ENCODE measurements around the gene STK24. TPM values are rescaled to one million over a fixed set of nuclear protein-coding genes. Genes with fewer than 3 reads are reported as not detected.

Gene STK24
- total RNA-seq, 3 donors from 2014 or later: 61.3 to 149 (median 71.9) TPM

GRCh38 chr13:98548230-98548629, 28.7 kb downstream of the STK24 start:
- Histone ChIP-seq H3K27ac (peak overlapping the region in 1 of 2 donors; percentile 66), H3K4me1 (no peaks in the 10 kb centered on the region), H3K4me3 (no peak overlapping the region), H3K9me3 (peaks cover 0 to 3% of the 10 kb centered on the region in 2 donors), H3K27me3 (no peaks in the 10 kb centered on the region), H3K36me3 (no peaks in the 10 kb centered on the region)
- intact Hi-C loops (cut with DNase I; ENCODE audit: low total_unique reads): no loop called here
- no peak for TF ChIP-seq POLR2A (IDR thresholded peaks at IDR 0.05)
- TF ChIP-seq POLR2AphosphoS5 (IDR thresholded peaks at IDR 0.05): no peak
- TF ChIP-seq CTCF (IDR thresholded peaks at IDR 0.05): no peak
- no peak for DNase-seq (ENCODE audit: low spot score in 2 of 2)

- Histone ChIP-seq H3K36me3 (no peaks in the 10 kb centered on the region), H3K4me3 (no peak overlapping the region), H3K9me3 (peaks cover 0 to 3% of the 10 kb centered on the region in 2 donors), H3K27ac (no peak overlapping the region), H3K4me1 (no peaks in the 10 kb centered on the region), H3K27me3 (no peaks in the 10 kb centered on the region)
- TF ChIP-seq CTCF (IDR thresholded peaks at IDR 0.05) (no peak), POLR2AphosphoS5 (IDR thresholded peaks at IDR 0.05) (no peak), POLR2A (IDR thresholded peaks at IDR 0.05) (no peak)
- no peak for DNase-seq (ENCODE audit: low spot score in 2 of 2)
- intact Hi-C loops (cut with DNase I; ENCODE audit: low total_unique reads): no loop called here
These were observed 29.5 kb downstream of the STK24 start for GRCh38 chr13:98547455-98547854.

GRCh38 chr13:98546402-98546801, 30.5 kb downstream of the STK24 start:
- H3K9me3 ChIP-seq: peaks cover 0 to 3% of the 10 kb centered on the region in 2 donors
- intact Hi-C loops (cut with DNase I; ENCODE audit: low total_unique reads): no loop called here
- no peaks in the 10 kb centered on the region for H3K27me3 ChIP-seq
- no peak for DNase-seq (ENCODE audit: low spot score in 2 of 2)
- no peak overlapping the region for H3K4me3 ChIP-seq
- TF ChIP-seq POLR2A (IDR thresholded peaks at IDR 0.05): no peak
- TF ChIP-seq CTCF (IDR thresholded peaks at IDR 0.05): no peak
- TF ChIP-seq POLR2AphosphoS5 (IDR thresholded peaks at IDR 0.05): no peak
- no peaks in the 10 kb centered on the region for H3K36me3 ChIP-seq
- H3K27ac ChIP-seq: no peak overlapping the region
- no peaks in the 10 kb centered on the region for H3K4me1 ChIP-seq

- no peaks in the 10 kb centered on the region for H3K9me3 ChIP-seq
- H3K27me3 ChIP-seq: no peaks in the 10 kb centered on the region
- intact Hi-C loops (cut with DNase I; ENCODE audit: low total_unique reads): no loop called here
- peak overlapping the region in 1 of 3 donors; percentile 17 for H3K4me3 ChIP-seq
- no peak for TF ChIP-seq POLR2AphosphoS5 (IDR thresholded peaks at IDR 0.05)
- no peak for TF ChIP-seq POLR2A (IDR thresholded peaks at IDR 0.05)
- H3K36me3 ChIP-seq: no peaks in the 10 kb centered on the region
- peaks cover 0 to 4% of the 10 kb centered on the region in 2 donors for H3K4me1 ChIP-seq
- DNase-seq (ENCODE audit: low spot score in 2 of 2): no peak
- peak overlapping the region in 1 of 2 donors; percentile 34 for H3K27ac ChIP-seq
These were observed 32.7 kb downstream of the STK24 start for GRCh38 chr13:98544104-98544710.

- H3K27me3 ChIP-seq: no peaks in the 10 kb centered on the region
- no peak for TF ChIP-seq POLR2A (IDR thresholded peaks at IDR 0.05)
- TF ChIP-seq CTCF (IDR thresholded peaks at IDR 0.05): no peak
- no peak for TF ChIP-seq POLR2AphosphoS5 (IDR thresholded peaks at IDR 0.05)
- no peaks in the 10 kb centered on the region for H3K36me3 ChIP-seq
- no peak overlapping the region for H3K4me3 ChIP-seq
- no peak for DNase-seq (ENCODE audit: low spot score in 2 of 2)
- intact Hi-C loops (cut with DNase I; ENCODE audit: low total_unique reads): no loop called here
- peak overlapping the region in 1 of 2 donors; percentile 66 for H3K27ac ChIP-seq
- no peaks in the 10 kb centered on the region for H3K9me3 ChIP-seq
- peaks cover 0 to 4% of the 10 kb centered on the region in 2 donors for H3K4me1 ChIP-seq
These were observed 33.4 kb downstream of the STK24 start for GRCh38 chr13:98543378-98544103.

All from breast epithelium (tissue), 4 donors.